K562 (cell line): ENCODE measurements around the gene TRNT1. TPM values are rescaled to one million over a fixed set of nuclear protein-coding genes. Genes with fewer than 3 reads are reported as not detected.

Experiments used
- AFF1 ChIP-seq, 2 experiments: fragments of 450-650 bp; IDR thresholded peaks; 2 replicates each; pipeline ENCODE4 v1.6.1; 2018; ENCODE audit warnings: mild to moderate bottlenecking in 2 of 2, low read depth in 1 of 2; ENCODE audit not compliant: partially characterized antibody in 2 of 2
- CBFA2T2 ChIP-seq: fragments of 450-650 bp; conservative IDR thresholded peaks from 2 replicates; pipeline ENCODE4 v1.6.1; 2017; ENCODE audit warnings: mild to moderate bottlenecking
- CBX2 ChIP-seq: fragments of 200-600 bp; sonication (generic); IDR thresholded peaks from one replicate; pipeline ENCODE4 v1.6.1; 2012; ENCODE audit warnings: mild to moderate bottlenecking, low read length, inconsistent platforms; ENCODE audit not compliant: insufficient read depth, poor library complexity, severe bottlenecking
- E4F1 ChIP-seq: fragments of 250-450 bp; sonication (Bioruptor Pico); IDR thresholded peaks from 2 replicates; pipeline ENCODE4 v1.5.0; 2021; ENCODE audit warnings: mild to moderate bottlenecking, borderline replicate concordance
- FOXJ2 ChIP-seq: fragments of 200-800 bp; sonication (Bioruptor generic); IDR thresholded peaks from 2 replicates; pipeline ENCODE4 v1.6.1; 2016; ENCODE audit warnings: missing genetic modification characterization, missing compliant biosample characterization
- GTF2B ChIP-seq: IDR thresholded peaks from 2 replicates; pipeline ENCODE4 v1.6.1; 2011; ENCODE audit not compliant: insufficient read length; ENCODE audit errors: extremely low read depth
- KAT7 ChIP-seq: sonication (generic); formaldehyde crosslinking; IDR thresholded peaks from 2 replicates; pipeline ENCODE4 v1.8.0; 2022; ENCODE audit warnings: missing genetic modification reagents, mild to moderate bottlenecking, borderline replicate concordance
- MXD1 ChIP-seq: fragments of 250-450 bp; sonication (Bioruptor Pico); IDR thresholded peaks from 2 replicates; pipeline ENCODE4 v1.8.0; 2021; ENCODE audit warnings: borderline replicate concordance, mild to moderate bottlenecking, moderate library complexity; ENCODE audit not compliant: poor library complexity, severe bottlenecking
- PATZ1 ChIP-seq: fragments of 250-450 bp; sonication (Bioruptor Pico); IDR thresholded peaks from 2 replicates; pipeline ENCODE4 v1.5.0; 2020; ENCODE audit warnings: mild to moderate bottlenecking, borderline replicate concordance
- STAT5A ChIP-seq: IDR thresholded peaks from 2 replicates; pipeline ENCODE4 v1.6.1; 2012; ENCODE audit warnings: low read length, inconsistent platforms, borderline replicate concordance
- USF2 ChIP-seq: sonication (generic); formaldehyde crosslinking; IDR thresholded peaks from 2 replicates; pipeline ENCODE4 v1.5.0; 2020; ENCODE audit warnings: missing genetic modification reagents
- ZBTB5 ChIP-seq: fragments of 450-650 bp; IDR thresholded peaks from 2 replicates; pipeline ENCODE4 v1.6.1; 2017; ENCODE audit warnings: antibody characterized with exemption
- ZKSCAN3 ChIP-seq: fragments of 250-450 bp; sonication (Bioruptor Pico); IDR thresholded peaks from 2 replicates; pipeline ENCODE4 v1.4.0; 2020
- polyA plus RNA-seq, 8 experiments: library from polyadenylated mRNA; depleted of rRNA in 4 of 8; stranded (reverse) in 5 of 8; unstranded in 3 of 8; fragments of >200 nt; fragmentation: Nextera tagmentation in 2 of 8; fragmentation: Illumina TruSeq in 1 of 8; extraction: Ambion mirVana in 2 of 8; extraction: Trizol in 1 of 8; gene quantifications; 2 replicates each; pipeline versions ENCODE4 v1.2.1 to v1.2.3, GENCODE V29; 2011 to 2014; ENCODE audit warnings: inconsistent platforms in 1 of 8, missing spikeins in 1 of 8
- total RNA-seq, 7 experiments: library from RNA; depleted of rRNA in 6 of 7; stranded (reverse); fragments of >200 nt in 6 of 7; fragmentation: Illumina TruSeq in 2 of 7; extraction: Trizol in 2 of 7; gene quantifications; 2 replicates each; pipeline versions ENCODE4 v1.2.1 to v1.2.3, GENCODE V29; 2011 to 2021; ENCODE audit warnings: low replicate concordance in 1 of 7

TRNT1 gene
- total and polyA plus RNA-seq, 9 of the 15 experiments (the other 6 are each of a cell fraction or from before 2014, with no cell fraction given), result 38.1 to 58.2 (median 47.4) TPM

GRCh38 chr3:3189102-3189727, 62.5 kb downstream of the TRNT1 start (continued):
- TF ChIP-seq ZBTB5 (no peak), FOXJ2 (peak; percentile 37; the same call in 1 of the 2 replicates), CBX2 (no peak), ZKSCAN3 (no peak), MXD1 (CRISPR knock-in tag) (no peak), USF2 (CRISPR knock-in tag) (peak; percentile 49), CBFA2T2 (peak; percentile 53), STAT5A (no peak), KAT7 (CRISPR knock-in tag) (no peak), AFF1 (IDR thresholded peaks at IDR 0.05; ENCODE audit: low read depth in 1 of 2, partially characterized antibody in 2 of 2) (no peak), E4F1 (CRISPR knock-in tag) (no peak), PATZ1 (CRISPR knock-in tag) (no peak), GTF2B (no peak)
